Measurements from ENCODE around the gene MEGF9.

GRCh38 chr9:120734607-120735410 lies 20.5 kb upstream of the MEGF9 start:
- TF ChIP-seq, protein P1, sequence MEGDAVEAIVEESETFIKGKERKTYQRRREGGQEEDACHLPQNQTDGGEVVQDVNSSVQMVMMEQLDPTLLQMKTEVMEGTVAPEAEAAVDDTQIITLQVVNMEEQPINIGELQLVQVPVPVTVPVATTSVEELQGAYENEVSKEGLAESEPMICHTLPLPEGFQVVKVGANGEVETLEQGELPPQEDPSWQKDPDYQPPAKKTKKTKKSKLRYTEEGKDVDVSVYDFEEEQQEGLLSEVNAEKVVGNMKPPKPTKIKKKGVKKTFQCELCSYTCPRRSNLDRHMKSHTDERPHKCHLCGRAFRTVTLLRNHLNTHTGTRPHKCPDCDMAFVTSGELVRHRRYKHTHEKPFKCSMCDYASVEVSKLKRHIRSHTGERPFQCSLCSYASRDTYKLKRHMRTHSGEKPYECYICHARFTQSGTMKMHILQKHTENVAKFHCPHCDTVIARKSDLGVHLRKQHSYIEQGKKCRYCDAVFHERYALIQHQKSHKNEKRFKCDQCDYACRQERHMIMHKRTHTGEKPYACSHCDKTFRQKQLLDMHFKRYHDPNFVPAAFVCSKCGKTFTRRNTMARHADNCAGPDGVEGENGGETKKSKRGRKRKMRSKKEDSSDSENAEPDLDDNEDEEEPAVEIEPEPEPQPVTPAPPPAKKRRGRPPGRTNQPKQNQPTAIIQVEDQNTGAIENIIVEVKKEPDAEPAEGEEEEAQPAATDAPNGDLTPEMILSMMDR (IDR thresholded peaks at IDR 0.05): no peak
- no peak for TF ChIP-seq POLR2A (IDR thresholded peaks at IDR 0.05)
- no peak for TF ChIP-seq POLR2AphosphoS5 (IDR thresholded peaks at IDR 0.05)
- no peak for TF ChIP-seq EP300 (IDR thresholded peaks at IDR 0.05)

Measured in sigmoid colon (tissue), 4 donors.